PC-3 (cell line): ENCODE data around the gene DDOST.

Experiments
- EZH2 ChIP-seq: fragments of 300-600 bp; sonication (generic); IDR thresholded peaks from one replicate; pipeline ENCODE4 v1.6.1; 2017; ENCODE audit warnings: antibody characterized with exemption, mild to moderate bottlenecking, low read length; ENCODE audit not compliant: unreplicated experiment
- EZH2phosphoT487 ChIP-seq: fragments of 300-600 bp; sonication (generic); IDR thresholded peaks from 2 replicates; pipeline ENCODE4 v1.6.1; 2018; ENCODE audit warnings: mild to moderate bottlenecking, antibody characterized with exemption, low read length, borderline replicate concordance
- TF ChIP-seq, protein P1 (sequence below): fragments of 300-600 bp; sonication (generic); conservative IDR thresholded peaks from 2 replicates; pipeline ENCODE4 v1.5.1; 2017; ENCODE audit warnings: antibody characterized with exemption, low read depth, mild to moderate bottlenecking, low read length

DNA sequence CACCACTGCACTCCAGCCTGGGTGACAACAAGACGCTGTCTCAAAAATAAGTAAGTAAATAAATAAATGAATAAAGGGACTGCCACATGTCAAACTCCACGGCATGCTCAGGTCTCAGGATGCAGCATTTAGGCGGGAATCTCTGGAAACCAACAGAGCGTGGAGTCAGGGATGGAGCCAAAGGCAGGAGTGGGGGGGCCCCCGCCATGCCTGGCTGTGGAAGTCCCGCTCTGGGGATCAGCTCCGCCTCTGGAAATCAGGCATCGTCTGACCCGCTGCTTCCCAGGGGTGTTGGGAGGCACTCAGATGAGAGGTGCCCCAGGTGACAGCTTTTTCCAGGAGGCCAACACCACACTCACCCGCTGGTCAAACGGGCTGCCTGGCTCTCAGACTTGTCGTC, 36.4 kb upstream of the DDOST start:
- no peak for TF ChIP-seq EZH2
- TF ChIP-seq, protein P1, sequence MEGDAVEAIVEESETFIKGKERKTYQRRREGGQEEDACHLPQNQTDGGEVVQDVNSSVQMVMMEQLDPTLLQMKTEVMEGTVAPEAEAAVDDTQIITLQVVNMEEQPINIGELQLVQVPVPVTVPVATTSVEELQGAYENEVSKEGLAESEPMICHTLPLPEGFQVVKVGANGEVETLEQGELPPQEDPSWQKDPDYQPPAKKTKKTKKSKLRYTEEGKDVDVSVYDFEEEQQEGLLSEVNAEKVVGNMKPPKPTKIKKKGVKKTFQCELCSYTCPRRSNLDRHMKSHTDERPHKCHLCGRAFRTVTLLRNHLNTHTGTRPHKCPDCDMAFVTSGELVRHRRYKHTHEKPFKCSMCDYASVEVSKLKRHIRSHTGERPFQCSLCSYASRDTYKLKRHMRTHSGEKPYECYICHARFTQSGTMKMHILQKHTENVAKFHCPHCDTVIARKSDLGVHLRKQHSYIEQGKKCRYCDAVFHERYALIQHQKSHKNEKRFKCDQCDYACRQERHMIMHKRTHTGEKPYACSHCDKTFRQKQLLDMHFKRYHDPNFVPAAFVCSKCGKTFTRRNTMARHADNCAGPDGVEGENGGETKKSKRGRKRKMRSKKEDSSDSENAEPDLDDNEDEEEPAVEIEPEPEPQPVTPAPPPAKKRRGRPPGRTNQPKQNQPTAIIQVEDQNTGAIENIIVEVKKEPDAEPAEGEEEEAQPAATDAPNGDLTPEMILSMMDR = no peak
- TF ChIP-seq EZH2phosphoT487 = no peak
